Gastroesophageal sphincter (tissue), 4 donors: Measurements from ENCODE around the gene PHLPP1. TPM values are rescaled to one million over a fixed set of nuclear protein-coding genes. Genes with fewer than 3 reads are reported as not detected.

ENCODE experiments used
- ATAC-seq: fragments of 150-250 bp; one replicate; pipeline ENCODE4 v1.9.1; 2016; ENCODE audit warnings: mild to moderate bottlenecking, moderate library complexity
- H3K27ac ChIP-seq, 4 donors: fragments of 200-600 bp; sonication (generic) in 3 of 4; 1 replicate in 3 of 4; 2 replicates in 1 of 4; pipeline ENCODE4 v1.5.1; 2016 to 2019
- H3K27me3 ChIP-seq: fragments of 200-600 bp; sonication (generic); one replicate; pipeline ENCODE4 v1.5.1; 2019
- H3K36me3 ChIP-seq, 2 donors: fragments of 200-600 bp; sonication (generic); one replicate each; pipeline ENCODE4 v1.5.1; 2019; ENCODE audit warnings: control low read depth in 1 of 2
- H3K4me1 ChIP-seq, 3 donors: fragments of 200-600 bp; sonication (generic); 1 replicate in 2 of 3; 2 replicates in 1 of 3; pipeline ENCODE4 v1.5.1; 2016 to 2019; ENCODE audit warnings: control low read depth in 2 of 3
- H3K4me3 ChIP-seq, 2 donors: fragments of 200-600 bp; sonication (generic); one replicate each; pipeline ENCODE4 v1.5.1; 2019; ENCODE audit warnings: mild to moderate bottlenecking in 1 of 2, moderate library complexity in 1 of 2
- H3K9me3 ChIP-seq, 3 donors: fragments of 200-600 bp; sonication (generic); one replicate each; pipeline ENCODE4 v1.5.1; 2017 to 2019; ENCODE audit warnings: control low read depth in 2 of 3
- EP300 ChIP-seq: sonication (generic); formaldehyde crosslinking; IDR thresholded peaks from one replicate; pipeline ENCODE4 v1.6.1; 2017; ENCODE audit warnings: antibody characterized with exemption, mild to moderate bottlenecking
- POLR2A ChIP-seq, 2 donors: fragments of 450-650 bp; IDR thresholded peaks; one replicate each; pipeline ENCODE4 v1.6.1; 2017; ENCODE audit warnings: antibody characterized with exemption in 2 of 2, mild to moderate bottlenecking in 2 of 2, moderate library complexity in 1 of 2
- POLR2AphosphoS5 ChIP-seq: sonication (generic); formaldehyde crosslinking; IDR thresholded peaks from one replicate; pipeline ENCODE4 v1.6.1; 2017; ENCODE audit warnings: antibody characterized with exemption
- WGBS, 2 donors: methylation state at CpG; one replicate each; pipeline ENCODE4 v1.1.5; 2018; ENCODE audit warnings: low coverage in 1 of 2; 5-methylcytosine and 5-hydroxymethylcytosine counted together
- total RNA-seq, 4 donors: library from RNA; depleted of rRNA; stranded (reverse); fragments of >200 nt; gene quantifications; one replicate each; pipeline ENCODE4 v1.1.0, GENCODE V29; 2016
- TF ChIP-seq, protein P1 (sequence below), 4 experiments: fragments of 200-600 bp in 2 of 4; fragments of 450-650 bp in 2 of 4; sonication (generic) in 1 of 4; IDR thresholded peaks; one replicate each; pipeline ENCODE4 v1.5.1; 2017 to 2019; ENCODE audit warnings: antibody characterized with exemption in 4 of 4, mild to moderate bottlenecking in 2 of 4, moderate library complexity in 2 of 4

PHLPP1 gene
- total RNA-seq, 4 donors from 2014 or later = 10.8 to 19.1 (median 16.3) TPM

DNA sequence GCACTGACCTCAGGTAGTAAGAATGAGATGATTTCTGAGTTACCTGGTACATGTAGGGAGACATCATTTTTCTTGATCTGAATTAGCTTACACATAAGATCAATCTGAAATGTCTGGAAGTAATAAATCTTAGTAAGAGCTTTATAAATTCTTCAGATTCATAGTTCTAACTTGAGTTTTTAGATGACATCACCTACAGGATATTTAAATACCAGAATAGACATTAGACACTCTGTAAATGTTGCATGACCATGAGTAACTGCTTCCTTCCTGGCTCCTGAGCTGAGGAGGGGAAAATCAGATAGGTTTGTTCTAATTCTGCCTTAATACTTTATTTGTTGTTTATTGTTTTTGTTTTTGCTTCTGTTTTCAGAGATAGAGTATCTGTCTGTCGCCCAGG lies 181.8 kb downstream of the PHLPP1 start:
- no peaks in the 10 kb centered on the region for H3K27me3 ChIP-seq
- ATAC-seq = no peak
- H3K4me3 ChIP-seq = no peak overlapping the region
- H3K9me3 ChIP-seq = no peaks in the 10 kb centered on the region
- WGBS, 2 donors = 90 to 100% methylated on average over 1 of the region's 1 CpG
- TF ChIP-seq EP300 = no peak
- no peak for TF ChIP-seq POLR2AphosphoS5
- TF ChIP-seq, protein P1, sequence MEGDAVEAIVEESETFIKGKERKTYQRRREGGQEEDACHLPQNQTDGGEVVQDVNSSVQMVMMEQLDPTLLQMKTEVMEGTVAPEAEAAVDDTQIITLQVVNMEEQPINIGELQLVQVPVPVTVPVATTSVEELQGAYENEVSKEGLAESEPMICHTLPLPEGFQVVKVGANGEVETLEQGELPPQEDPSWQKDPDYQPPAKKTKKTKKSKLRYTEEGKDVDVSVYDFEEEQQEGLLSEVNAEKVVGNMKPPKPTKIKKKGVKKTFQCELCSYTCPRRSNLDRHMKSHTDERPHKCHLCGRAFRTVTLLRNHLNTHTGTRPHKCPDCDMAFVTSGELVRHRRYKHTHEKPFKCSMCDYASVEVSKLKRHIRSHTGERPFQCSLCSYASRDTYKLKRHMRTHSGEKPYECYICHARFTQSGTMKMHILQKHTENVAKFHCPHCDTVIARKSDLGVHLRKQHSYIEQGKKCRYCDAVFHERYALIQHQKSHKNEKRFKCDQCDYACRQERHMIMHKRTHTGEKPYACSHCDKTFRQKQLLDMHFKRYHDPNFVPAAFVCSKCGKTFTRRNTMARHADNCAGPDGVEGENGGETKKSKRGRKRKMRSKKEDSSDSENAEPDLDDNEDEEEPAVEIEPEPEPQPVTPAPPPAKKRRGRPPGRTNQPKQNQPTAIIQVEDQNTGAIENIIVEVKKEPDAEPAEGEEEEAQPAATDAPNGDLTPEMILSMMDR (IDR thresholded peaks at IDR 0.05) = no peak
- TF ChIP-seq POLR2A (IDR thresholded peaks at IDR 0.05) = no peak
- peaks cover 0 to 47% of the 10 kb centered on the region in 2 donors for H3K36me3 ChIP-seq
- H3K27ac ChIP-seq = no peak overlapping the region
- H3K4me1 ChIP-seq = no peaks in the 10 kb centered on the region

DNA sequence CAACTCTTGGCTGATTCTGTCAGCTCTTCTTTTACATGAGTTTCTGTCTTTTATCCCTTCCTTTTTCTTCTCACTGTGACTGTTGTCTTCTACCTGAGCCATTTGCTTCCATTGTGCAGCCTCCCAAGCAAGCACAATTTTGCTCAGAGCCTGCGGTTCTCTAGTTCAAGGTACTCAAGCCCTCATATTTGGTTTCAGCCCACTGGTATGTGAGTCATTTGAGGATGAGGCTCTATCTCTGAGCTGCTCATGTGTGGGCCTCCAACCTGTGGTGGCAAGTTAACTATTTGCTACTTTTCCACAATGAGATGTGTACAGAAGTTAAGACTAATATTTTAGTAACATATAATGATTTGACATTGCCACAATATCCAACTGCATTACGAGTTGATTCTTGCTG lies 183.0 kb downstream of the PHLPP1 start:
- Histone ChIP-seq H3K9me3 (no peaks in the 10 kb centered on the region), H3K27me3 (no peaks in the 10 kb centered on the region), H3K27ac (no peak overlapping the region), H3K36me3 (peaks cover 0 to 50% of the 10 kb centered on the region in 2 donors), H3K4me1 (no peaks in the 10 kb centered on the region), H3K4me3 (no peak overlapping the region)
- ATAC-seq = no peak
- TF ChIP-seq POLR2A (IDR thresholded peaks at IDR 0.05) = no peak
- WGBS, 2 donors = 84 to 100% methylated on average over 1 to 2 of the region's 2 CpGs

DNA sequence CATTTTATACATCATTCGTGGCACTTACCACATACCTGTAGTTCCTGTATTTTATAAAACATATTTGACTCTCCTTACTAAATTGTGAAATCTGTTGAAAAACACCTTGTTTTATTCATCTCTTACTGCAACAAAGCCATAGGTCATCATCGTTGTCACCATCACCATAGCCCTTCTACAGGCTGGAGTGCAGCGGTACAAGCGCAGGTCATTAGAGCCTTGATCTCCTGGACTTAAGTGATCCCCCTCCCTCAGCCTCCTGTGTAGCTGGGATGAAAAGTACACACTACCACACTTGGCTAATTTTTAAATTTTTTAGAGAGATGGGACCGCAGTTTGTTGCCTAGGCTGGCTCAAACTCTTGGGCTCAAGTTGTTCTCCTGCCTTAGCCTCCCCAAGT lies 184.2 kb downstream of the PHLPP1 start:
- Histone ChIP-seq H3K27me3 (no peaks in the 10 kb centered on the region), H3K36me3 (peaks cover 0 to 61% of the 10 kb centered on the region in 2 donors), H3K9me3 (no peaks in the 10 kb centered on the region), H3K4me1 (no peaks in the 10 kb centered on the region), H3K4me3 (no peak overlapping the region), H3K27ac (no peak overlapping the region)
- TF ChIP-seq POLR2AphosphoS5 (no peak), EP300 (no peak), POLR2A (IDR thresholded peaks at IDR 0.05) (no peak)
- TF ChIP-seq, protein P1 (IDR thresholded peaks at IDR 0.05) = no peak
- ATAC-seq = no peak
- 85 to 95% methylated on average over 5 of the region's 5 CpGs for WGBS, 2 donors

DNA sequence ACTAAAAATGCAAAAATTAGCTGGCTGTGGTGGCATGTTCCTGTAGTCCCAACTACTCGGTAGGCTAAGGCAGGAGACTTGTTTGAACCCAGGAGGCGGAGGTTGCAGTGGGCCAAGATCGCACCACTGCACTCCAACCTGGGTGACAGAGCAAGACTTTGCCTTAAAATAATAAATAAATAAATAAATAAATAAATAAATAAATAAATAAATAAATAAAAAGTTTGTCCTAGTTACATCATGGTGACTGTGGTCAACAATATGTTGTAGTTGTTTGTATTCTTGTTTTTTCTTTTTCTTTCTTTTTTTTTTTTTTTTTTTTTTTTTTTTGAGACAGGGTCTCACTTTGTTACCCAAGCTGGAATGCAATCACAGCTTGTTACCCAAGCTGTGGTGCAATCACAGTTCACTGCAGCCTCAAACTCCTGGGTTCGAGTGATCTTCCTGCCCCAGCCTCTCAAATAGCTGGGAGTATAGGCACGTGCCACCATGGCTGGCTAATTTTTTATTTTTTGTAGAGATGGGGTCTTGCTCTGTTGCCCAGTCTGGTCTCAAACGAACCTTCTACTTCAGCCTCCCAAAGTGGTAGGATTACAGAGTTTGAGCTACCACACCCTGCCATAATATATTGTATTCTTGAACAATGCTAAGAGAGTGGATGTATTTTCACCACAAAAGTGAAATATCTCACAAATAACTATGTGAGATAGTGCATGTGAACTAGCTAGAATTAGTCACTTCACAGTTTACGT lies 185.0 kb downstream of the PHLPP1 start:
- no peaks in the 10 kb centered on the region for H3K9me3 ChIP-seq
- H3K36me3 ChIP-seq = peaks cover 0 to 58% of the 10 kb centered on the region in 2 donors
- WGBS, 2 donors = 94 to 100% methylated on average over 1 to 4 of the region's 7 CpGs
- no peak overlapping the region for H3K27ac ChIP-seq
- H3K4me1 ChIP-seq = no peaks in the 10 kb centered on the region
- no peaks in the 10 kb centered on the region for H3K27me3 ChIP-seq
- no peak overlapping the region for H3K4me3 ChIP-seq
- TF ChIP-seq, protein P1 (IDR thresholded peaks at IDR 0.05) = no peak
- TF ChIP-seq POLR2AphosphoS5 = no peak
- TF ChIP-seq POLR2A (IDR thresholded peaks at IDR 0.05) = no peak
- no peak for TF ChIP-seq EP300
- ATAC-seq = no peak

DNA sequence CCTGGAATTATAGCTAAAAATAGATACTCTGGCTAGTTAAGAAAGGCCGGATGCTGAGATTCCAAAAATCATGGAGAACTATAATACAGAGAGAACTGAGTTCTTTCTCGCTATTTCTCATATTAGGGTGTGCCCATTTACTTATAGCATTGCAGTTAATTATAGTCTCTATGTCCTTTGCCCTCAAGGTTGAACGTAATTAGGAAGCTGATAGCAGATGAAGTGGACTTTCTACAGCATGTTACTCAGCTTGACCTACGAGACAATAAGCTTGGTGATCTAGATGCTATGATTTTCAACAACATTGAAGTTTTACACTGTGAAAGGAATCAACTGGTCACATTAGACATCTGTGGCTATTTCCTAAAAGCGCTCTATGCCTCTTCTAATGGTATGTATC lies 187.4 kb downstream of the PHLPP1 start:
- WGBS, 2 donors = 63 to 90% methylated on average over 4 to 5 of the region's 5 CpGs
- Histone ChIP-seq H3K4me1 (no peaks in the 10 kb centered on the region), H3K27ac (no peak overlapping the region), H3K4me3 (no peak overlapping the region), H3K9me3 (no peaks in the 10 kb centered on the region), H3K36me3 (peaks cover 0 to 46% of the 10 kb centered on the region in 2 donors), H3K27me3 (no peaks in the 10 kb centered on the region)
- ATAC-seq = no peak
- TF ChIP-seq, protein P1 (IDR thresholded peaks at IDR 0.05) = no peak
- TF ChIP-seq EP300 (no peak), POLR2A (IDR thresholded peaks at IDR 0.05) (no peak), POLR2AphosphoS5 (no peak)
